ENCODE measurements around the gene CLEC11A.
"Not testable (repeated sequence)": the region's sequence is repeated elsewhere in the genome, so short reads cannot be mapped to it uniquely, and the experiment has no call there.

CLEC11A gene

DNA sequence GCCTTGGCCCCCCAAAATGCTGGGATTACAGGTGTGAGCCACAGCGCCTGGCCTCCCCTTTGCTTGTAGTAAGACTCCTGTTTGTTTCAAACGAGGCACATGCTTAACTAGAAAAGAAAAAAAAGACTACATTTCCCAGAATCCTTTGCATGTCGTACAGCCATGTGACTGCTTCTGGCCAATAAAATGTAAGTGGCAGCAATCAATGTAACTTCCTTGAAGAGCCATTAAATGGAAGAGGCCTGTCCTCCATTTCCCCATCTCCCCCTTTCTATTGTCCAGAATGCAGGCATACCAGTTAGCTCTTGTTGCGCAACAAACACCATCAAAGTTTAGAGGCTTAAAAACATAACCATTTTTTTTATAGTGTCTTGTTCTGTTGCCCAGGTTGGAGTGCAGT is 36.7 kb downstream of the CLEC11A start:
- TF ChIP-seq ZNF596 (tag by site-specific recombination; IDR thresholded peaks at IDR 0.05) (no peak), ZNF76 (tag by site-specific recombination; IDR thresholded peaks at IDR 0.05; ENCODE audit: borderline replicate concordance, low read depth) (peak; percentile 62; the same call in 1 of the 2 replicates), ZNF335 (tag by site-specific recombination; conservative IDR thresholded peaks at IDR 0.05) (0 out of 2 replicates have a peak, but pooled peaks have one; percentile 28), ZBTB17 (tag by site-specific recombination; IDR thresholded peaks at IDR 0.05) (0 out of 2 replicates have a peak, but pooled peaks have one; percentile 33), ZBTB21 (tag by site-specific recombination; IDR thresholded peaks at IDR 0.05) (no peak), YY1 (tag by site-specific recombination; IDR thresholded peaks at IDR 0.05) (peak; percentile 40; the same call in 1 of the 2 replicates), KLF9 (tag by site-specific recombination; IDR thresholded peaks at IDR 0.05; ENCODE audit: low read depth) (no peak)
- H3K4me1 ChIP-seq (ENCODE audit: control insufficient read depth, insufficient read depth, low read length), result no peaks in the 10 kb centered on the region
- ChIA-PET CTCF (interaction anchor here (0.6 to 1.4 kb wide), 6 partner anchors 9 to 171 kb away, joined by 3 to 6 read pairs (median 4); no protein-coding TSS in a partner anchor), POLR2A (no interaction called here)
- no peaks in the 10 kb centered on the region for H3K36me3 ChIP-seq (ENCODE audit: control insufficient read depth in 2 of 2, insufficient read depth in 1 of 2, low read length in 2 of 2)
- no peak overlapping the region for H3K27ac ChIP-seq (ENCODE audit: extremely low read depth, low read depth, low read length)
- H3K9me3 ChIP-seq (ENCODE audit: control insufficient read depth, insufficient read depth, low read depth, low read length), result no peaks in the 10 kb centered on the region
- H3K4me3 ChIP-seq (ENCODE audit: low read depth, low read length), result no peak overlapping the region

DNA sequence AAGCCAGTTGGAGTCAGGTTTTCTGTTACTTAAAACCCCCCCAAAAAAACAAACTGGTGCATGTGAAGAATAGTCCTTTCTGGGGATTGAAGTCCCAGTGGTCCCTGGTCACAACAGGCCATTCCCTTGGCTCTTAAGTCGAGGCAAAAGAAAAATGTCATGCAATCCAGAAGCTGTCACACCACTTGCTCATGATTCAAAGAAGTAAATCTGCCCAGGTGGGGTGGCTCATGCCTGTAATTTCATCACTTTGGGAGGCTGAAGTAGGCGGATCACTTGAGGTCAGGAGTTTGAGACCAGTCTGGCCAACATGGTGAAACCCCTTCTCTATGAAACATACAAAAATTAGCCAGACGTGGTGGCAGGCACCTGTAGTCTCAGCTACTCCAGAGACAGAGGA is 38.3 kb downstream of the CLEC11A start:
- not testable (repeated sequence) for H3K27ac ChIP-seq (ENCODE audit: extremely low read depth, low read depth, low read length); H3K36me3 ChIP-seq (ENCODE audit: control insufficient read depth in 2 of 2, insufficient read depth in 1 of 2, low read length in 2 of 2); H3K4me3 ChIP-seq (ENCODE audit: low read depth, low read length); H3K9me3 ChIP-seq (ENCODE audit: control insufficient read depth, insufficient read depth, low read depth, low read length); H3K4me1 ChIP-seq (ENCODE audit: control insufficient read depth, insufficient read depth, low read length)
- ChIA-PET POLR2A (interaction anchor here (0.6 kb wide), 2 partner anchors 32 to 171 kb away, joined by 3 to 4 read pairs; no protein-coding TSS in a partner anchor), CTCF (interaction anchor here (0.6 to 1.3 kb wide), 5 partner anchors 9 to 824 kb away, joined by 3 to 6 read pairs (median 4); no protein-coding TSS in a partner anchor)

DNA sequence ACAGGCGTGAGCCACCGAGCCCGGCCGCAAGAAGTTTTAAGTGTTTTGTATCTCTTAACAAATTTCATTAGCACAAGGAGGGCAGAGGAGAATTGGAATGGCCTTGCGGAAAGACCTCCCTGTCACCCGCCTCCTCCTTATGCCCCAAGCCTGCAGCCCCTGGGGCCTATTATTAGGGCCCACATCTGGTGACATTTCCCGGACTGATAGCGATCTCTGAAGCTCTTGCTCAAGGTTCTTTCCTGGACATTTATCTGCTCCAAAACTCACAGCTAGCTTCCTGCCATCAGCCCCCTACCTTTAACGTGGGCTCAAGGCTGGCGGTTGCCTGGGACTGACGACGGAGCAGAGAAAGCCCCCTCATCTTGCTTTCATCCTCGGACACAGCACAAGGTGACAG is 40.4 kb downstream of the CLEC11A start:
- H3K4me1 ChIP-seq (ENCODE audit: control insufficient read depth, insufficient read depth, low read length); H3K36me3 ChIP-seq (ENCODE audit: control insufficient read depth in 2 of 2, insufficient read depth in 1 of 2, low read length in 2 of 2); H3K9me3 ChIP-seq (ENCODE audit: control insufficient read depth, insufficient read depth, low read depth, low read length); H3K27ac ChIP-seq (ENCODE audit: extremely low read depth, low read depth, low read length); H3K4me3 ChIP-seq (ENCODE audit: low read depth, low read length): not testable (repeated sequence)
- ChIA-PET POLR2A (interaction anchor here (0.6 kb wide), 1 partner anchor 10 kb away, joined by 3 read pairs; no protein-coding TSS in a partner anchor), CTCF (interaction anchor here (0.7 to 2.1 kb wide), 4 partner anchors 16 to 158 kb away, joined by 3 to 6 read pairs (median 4); no protein-coding TSS in a partner anchor)

DNA sequence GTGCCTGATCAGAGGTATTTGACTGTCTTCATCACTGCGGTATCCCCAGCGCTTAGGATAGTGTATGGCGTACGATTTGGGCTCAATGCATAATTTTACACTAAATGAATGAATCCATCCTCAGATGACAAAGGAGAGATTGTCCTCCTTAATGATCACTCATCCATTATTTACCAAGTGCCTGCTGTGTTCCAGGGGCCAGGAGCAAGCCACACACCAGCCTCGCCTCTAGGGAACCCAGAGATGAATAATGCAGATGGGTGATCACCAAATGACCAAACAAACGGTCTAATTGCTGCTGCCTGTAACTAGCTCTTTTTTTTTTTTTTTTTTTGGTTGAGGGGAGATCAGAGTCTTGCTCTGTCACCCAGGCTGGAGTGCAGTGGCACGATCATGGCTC is 41.2 kb downstream of the CLEC11A start:
- Histone ChIP-seq H3K36me3 (ENCODE audit: control insufficient read depth in 2 of 2, insufficient read depth in 1 of 2, low read length in 2 of 2) (no peaks in the 10 kb centered on the region), H3K4me3 (ENCODE audit: low read depth, low read length) (no peak overlapping the region), H3K27ac (ENCODE audit: extremely low read depth, low read depth, low read length) (no peak overlapping the region), H3K9me3 (ENCODE audit: control insufficient read depth, insufficient read depth, low read depth, low read length) (no peaks in the 10 kb centered on the region), H3K4me1 (ENCODE audit: control insufficient read depth, insufficient read depth, low read length) (no peaks in the 10 kb centered on the region)
- ChIA-PET POLR2A (interaction anchor here (0.6 kb wide), 1 partner anchor 39 kb away, joined by 5 read pairs; no protein-coding TSS in a partner anchor), CTCF (interaction anchor here (0.7 to 1.6 kb wide), 2 partner anchors 15 to 57 kb away, joined by 3 to 6 read pairs; no protein-coding TSS in a partner anchor)
- TF ChIP-seq TCF7L2 (IDR thresholded peaks at IDR 0.05; ENCODE audit: borderline replicate concordance, low read depth, low read length), result no peak
- no peak for TF ChIP-seq ZNF521 (tag by site-specific recombination; IDR thresholded peaks at IDR 0.05)
- no peak for TF ChIP-seq ZBTB48 (tag by site-specific recombination; IDR thresholded peaks at IDR 0.05)

DNA sequence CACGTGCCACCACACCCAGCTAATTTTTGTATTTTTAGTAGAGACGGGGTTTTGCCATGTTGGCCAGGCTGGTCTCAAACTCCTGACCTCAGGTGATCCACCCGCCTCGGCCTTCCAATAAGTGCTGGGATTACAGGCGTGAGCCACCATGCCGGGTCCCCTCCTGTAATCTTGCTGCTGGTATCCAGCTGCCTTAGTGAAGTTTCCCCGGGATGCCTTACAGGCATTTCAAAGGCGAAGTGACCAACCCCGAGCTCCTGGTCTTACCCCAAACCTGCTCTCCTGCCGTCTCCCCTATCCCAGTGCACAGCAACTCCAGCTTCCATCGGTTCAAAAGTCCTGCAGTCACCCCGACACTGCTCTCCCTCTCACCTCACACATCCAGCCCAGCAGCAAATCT is 43.6 kb downstream of the CLEC11A start:
- ChIA-PET POLR2A (interaction anchor here (0.7 kb wide), 1 partner anchor 258 kb away, joined by 8 read pairs; no protein-coding TSS in a partner anchor), CTCF (interaction anchor here (1.4 to 2.4 kb wide), 2 partner anchors 42 to 97 kb away, joined by 3 to 7 read pairs; no protein-coding TSS in a partner anchor)
- not testable (repeated sequence) for H3K9me3 ChIP-seq (ENCODE audit: control insufficient read depth, insufficient read depth, low read depth, low read length)

DNA sequence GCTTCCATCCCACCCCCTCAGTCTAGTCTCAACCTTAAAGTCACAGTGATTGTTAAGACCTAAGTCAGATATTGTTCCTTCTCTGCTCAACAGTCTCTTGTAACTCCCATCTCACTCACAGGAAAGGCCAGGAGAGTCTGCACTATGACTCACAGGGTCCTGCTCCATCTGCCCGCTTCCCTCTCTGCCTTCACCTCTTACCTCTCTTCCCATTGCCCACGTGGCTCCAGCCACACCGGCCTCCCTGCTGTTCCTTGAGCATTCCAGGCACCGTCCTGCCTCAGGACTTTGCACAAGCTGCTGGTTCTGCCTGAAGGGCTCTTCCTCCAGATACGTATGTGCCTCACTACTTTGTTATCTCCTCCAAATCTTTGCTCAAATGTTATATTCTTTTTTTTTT is 44.1 kb downstream of the CLEC11A start:
- ChIA-PET POLR2A (interaction anchor here (0.7 kb wide), 1 partner anchor 258 kb away, joined by 8 read pairs; no protein-coding TSS in a partner anchor), CTCF (interaction anchor here (1.4 to 2.4 kb wide), 2 partner anchors 43 to 97 kb away, joined by 3 to 7 read pairs; no protein-coding TSS in a partner anchor)
- TF ChIP-seq ZNF623 (tag by site-specific recombination; IDR thresholded peaks at IDR 0.05), result peak; percentile 45
- peak; percentile 9; the same call in 1 of the 2 replicates for TF ChIP-seq PRDM1 (tag by site-specific recombination; IDR thresholded peaks at IDR 0.05)
- H3K36me3 ChIP-seq (ENCODE audit: control insufficient read depth in 2 of 2, insufficient read depth in 1 of 2, low read length in 2 of 2); H3K4me1 ChIP-seq (ENCODE audit: control insufficient read depth, insufficient read depth, low read length); H3K27ac ChIP-seq (ENCODE audit: extremely low read depth, low read depth, low read length); H3K9me3 ChIP-seq (ENCODE audit: control insufficient read depth, insufficient read depth, low read depth, low read length); H3K4me3 ChIP-seq (ENCODE audit: low read depth, low read length): not testable (repeated sequence)

More for the DNA sequence above, 43.6 kb downstream of the CLEC11A start:
- H3K4me1 ChIP-seq (ENCODE audit: control insufficient read depth, insufficient read depth, low read length); H3K27ac ChIP-seq (ENCODE audit: extremely low read depth, low read depth, low read length); H3K36me3 ChIP-seq (ENCODE audit: control insufficient read depth in 2 of 2, insufficient read depth in 1 of 2, low read length in 2 of 2); H3K4me3 ChIP-seq (ENCODE audit: low read depth, low read length): not testable (repeated sequence)
